PFSK-1 (cell line): Measurements from ENCODE around the gene BANK1.

Experiments
- FOXP2 ChIP-seq: optimal IDR thresholded peaks from 2 replicates; pipeline ENCODE3; 2011; ENCODE audit warnings: borderline replicate concordance, control low read depth, inconsistent platforms; ENCODE audit not compliant: insufficient read depth; ENCODE audit errors: extremely low read length, extremely low read depth
- POLR2AphosphoS5 ChIP-seq: IDR thresholded peaks from 2 replicates; pipeline ENCODE4 v1.6.1; 2012; ENCODE audit warnings: low read depth, mild to moderate bottlenecking, control low read depth, low read length, moderate library complexity
- REST ChIP-seq, 2 experiments: IDR thresholded peaks; 2 replicates each; pipeline versions ENCODE4 v1.6.1 to v1.8.0; 2011 to 2012; ENCODE audit warnings: low read depth in 2 of 2, low read length in 2 of 2, control low read depth in 1 of 2, inconsistent platforms in 1 of 2, mild to moderate bottlenecking in 1 of 2, moderate library complexity in 1 of 2; ENCODE audit not compliant: insufficient read depth in 1 of 2
- SIN3A ChIP-seq: IDR thresholded peaks from 2 replicates; pipeline ENCODE4 v1.6.1; 2012; ENCODE audit warnings: mild to moderate bottlenecking, low read length, moderate library complexity, borderline replicate concordance; ENCODE audit not compliant: insufficient read depth
- TAF1 ChIP-seq: IDR thresholded peaks from 2 replicates; pipeline ENCODE4 v1.6.1; 2012; ENCODE audit warnings: low read length, control low read depth, borderline replicate concordance; ENCODE audit not compliant: insufficient read depth

DNA sequence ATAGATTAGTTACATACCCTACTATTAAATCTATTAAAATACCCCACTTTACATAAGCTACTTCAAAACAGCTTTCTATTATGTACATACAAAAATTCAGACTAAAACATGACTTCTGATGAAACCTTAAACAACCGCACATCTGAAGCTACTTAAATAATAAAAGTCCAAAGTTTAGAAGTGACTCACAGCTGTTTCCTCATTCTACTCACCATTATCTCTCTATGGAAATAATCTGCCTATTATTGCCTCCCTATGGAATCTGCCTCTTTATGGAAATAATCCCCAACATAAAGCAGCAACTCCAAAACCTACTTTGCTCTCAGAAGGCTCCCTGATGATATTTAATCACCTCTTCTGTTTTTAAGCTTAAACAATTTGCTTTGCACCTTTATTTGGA is 15.7 kb upstream of the BANK1 start:
- TF ChIP-seq POLR2AphosphoS5 (no peak), REST (IDR thresholded peaks at IDR 0.05; ENCODE audit: insufficient read depth in 1 of 2, low read depth in 2 of 2, low read length in 2 of 2) (no peak), TAF1 (no peak), SIN3A (no peak), FOXP2 (no peak)
